ENCODE data around the gene ADIPOQ. TPM values are rescaled to one million over a fixed set of nuclear protein-coding genes. Genes with fewer than 3 reads are reported as not detected.
A peak's percentile ranks its signal among the peaks of the same experiment; 100 is the strongest.

ADIPOQ gene
- total and polyA plus RNA-seq, 2 donors (not counting 1 experiment from before 2014, with no cell fraction given), result not detected

DNA sequence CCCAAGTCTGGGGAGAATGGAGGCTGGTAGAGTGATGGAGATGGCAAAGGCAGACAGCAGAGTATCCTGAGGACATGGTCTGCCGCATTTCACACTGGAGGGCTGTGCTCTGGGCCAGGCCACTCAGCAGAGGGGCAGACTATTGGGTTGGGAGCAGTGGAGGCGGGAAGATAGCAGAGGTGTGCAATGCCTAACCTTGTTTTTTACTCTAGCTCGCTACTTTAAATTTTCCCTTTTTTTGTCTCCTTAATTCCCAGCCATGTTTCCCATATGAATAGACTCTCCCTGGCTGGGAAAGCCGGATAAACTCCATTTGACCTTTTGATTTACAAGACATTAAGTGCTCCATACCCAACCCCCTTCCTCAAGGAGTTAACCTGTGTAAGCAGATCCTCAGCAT, 54.4 kb downstream of the ADIPOQ start:
- H3K4me3 Mint-ChIP-seq, result no peak overlapping the region
- Histone ChIP-seq H3K4me1 (ENCODE audit: control insufficient read depth in 2 of 2, insufficient read depth in 2 of 2, low read length in 2 of 2) (peaks cover 14% of the 10 kb centered on the region in 2 donors), H3K27me3 (replicated peaks in 1 of 4; ENCODE audit: control extremely low read depth in 1 of 4, control insufficient read depth in 3 of 4, insufficient read depth in 4 of 4, low read length in 3 of 4) (no peaks in the 10 kb centered on the region), H3K9ac (ENCODE audit: low read length) (no peak overlapping the region), H3K36me3 (replicated peaks in 1 of 2; ENCODE audit: control extremely low read depth in 1 of 2, control insufficient read depth in 1 of 2, extremely low read depth in 1 of 2, insufficient read depth in 2 of 2, low read length in 1 of 2) (no peaks in the 10 kb centered on the region), H3K9me3 (ENCODE audit: control extremely low read depth in 1 of 3, control insufficient read depth in 2 of 3, insufficient read depth in 1 of 3, low read length in 2 of 3) (peaks cover 0 to 6% (median 1%) of the 10 kb centered on the region in 3 donors), H4K20me1 (ENCODE audit: control insufficient read depth, insufficient read depth, low read length, poor library complexity, severe bottlenecking) (no peaks in the 10 kb centered on the region), H3K4me3 (ENCODE audit: control extremely low read depth in 1 of 5, extremely low read depth in 1 of 5, insufficient read depth in 1 of 5, low read depth in 2 of 5, low read length in 4 of 5) (no peak overlapping the region), H3K79me2 (ENCODE audit: control insufficient read depth, insufficient read depth, low read length) (no peaks in the 10 kb centered on the region), H2AFZ (ENCODE audit: insufficient read depth, low read depth, low read length, poor library complexity, severe bottlenecking) (no peak overlapping the region), H3K4me2 (replicated peaks; ENCODE audit: low read depth, low read length, poor library complexity, severe bottlenecking) (no peak overlapping the region), H3K27ac (ENCODE audit: low read length in 2 of 2) (no peak overlapping the region)
- H3K27me3 Mint-ChIP-seq, result no peaks in the 10 kb centered on the region
- H3K4me1 Mint-ChIP-seq, result peaks cover 16% of the 10 kb centered on the region
- no peak for ATAC-seq (ENCODE audit: low read depth)
- no peak overlapping the region for H3K27ac Mint-ChIP-seq
- ChIA-PET CTCF (no interaction called here), POLR2A (no interaction called here)
- no peak for TF ChIP-seq EZH2 (IDR thresholded peaks at IDR 0.05; ENCODE audit: borderline replicate concordance, insufficient read depth, low read depth, low read length, poor library complexity, severe bottlenecking)
- TF ChIP-seq, protein P1, sequence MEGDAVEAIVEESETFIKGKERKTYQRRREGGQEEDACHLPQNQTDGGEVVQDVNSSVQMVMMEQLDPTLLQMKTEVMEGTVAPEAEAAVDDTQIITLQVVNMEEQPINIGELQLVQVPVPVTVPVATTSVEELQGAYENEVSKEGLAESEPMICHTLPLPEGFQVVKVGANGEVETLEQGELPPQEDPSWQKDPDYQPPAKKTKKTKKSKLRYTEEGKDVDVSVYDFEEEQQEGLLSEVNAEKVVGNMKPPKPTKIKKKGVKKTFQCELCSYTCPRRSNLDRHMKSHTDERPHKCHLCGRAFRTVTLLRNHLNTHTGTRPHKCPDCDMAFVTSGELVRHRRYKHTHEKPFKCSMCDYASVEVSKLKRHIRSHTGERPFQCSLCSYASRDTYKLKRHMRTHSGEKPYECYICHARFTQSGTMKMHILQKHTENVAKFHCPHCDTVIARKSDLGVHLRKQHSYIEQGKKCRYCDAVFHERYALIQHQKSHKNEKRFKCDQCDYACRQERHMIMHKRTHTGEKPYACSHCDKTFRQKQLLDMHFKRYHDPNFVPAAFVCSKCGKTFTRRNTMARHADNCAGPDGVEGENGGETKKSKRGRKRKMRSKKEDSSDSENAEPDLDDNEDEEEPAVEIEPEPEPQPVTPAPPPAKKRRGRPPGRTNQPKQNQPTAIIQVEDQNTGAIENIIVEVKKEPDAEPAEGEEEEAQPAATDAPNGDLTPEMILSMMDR (IDR thresholded peaks at IDR 0.05), result no peak
- intact Hi-C loops (cut with micrococcal nuclease), result no loop called here
- 93% methylated on average over 2 of the region's 4 CpGs for WGBS (ENCODE audit: insufficient coverage)
- H3K9me3 Mint-ChIP-seq (ENCODE audit: insufficient read depth), result no peaks in the 10 kb centered on the region
- no peak for DNase-seq

DNA sequence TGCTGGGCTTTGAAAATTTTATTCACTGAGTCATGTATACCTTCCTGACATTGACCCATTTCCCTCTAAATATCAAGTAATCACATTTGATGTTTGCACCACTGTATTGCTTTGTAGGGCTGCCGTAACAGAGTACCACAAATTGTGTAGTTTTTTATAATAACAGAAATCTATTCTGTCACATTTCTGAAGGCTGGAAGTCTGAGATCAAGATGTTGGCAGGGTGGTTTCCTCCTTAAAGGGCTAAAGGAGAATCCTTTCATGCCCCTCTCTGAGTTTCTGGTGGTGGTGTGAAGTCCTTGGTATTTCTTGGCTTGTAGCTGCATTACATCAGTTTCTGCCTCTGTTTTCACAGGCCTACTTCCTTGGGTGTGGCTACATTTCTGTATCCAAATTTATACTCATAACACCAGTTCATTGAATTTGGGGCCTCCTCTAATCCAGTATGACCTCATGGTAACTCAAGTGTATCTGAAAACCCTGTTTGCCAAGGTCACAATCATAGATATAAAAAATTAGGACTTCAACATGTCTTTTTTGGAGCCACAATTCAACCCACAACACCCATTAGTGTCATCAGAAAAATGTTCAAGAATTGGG, 58.7 kb downstream of the ADIPOQ start:
- ATAC-seq (ENCODE audit: low read depth) (peak; percentile 61), DNase-seq (peak; percentile 35)
- ChIA-PET POLR2A (no interaction called here), CTCF (no interaction called here)
- peak overlapping the region in 1 of 5 experiments; percentile 17 for H3K4me3 ChIP-seq (ENCODE audit: control extremely low read depth in 1 of 5, extremely low read depth in 1 of 5, insufficient read depth in 1 of 5, low read depth in 2 of 5, low read length in 4 of 5)
- Mint-ChIP-seq H3K27me3 (no peaks in the 10 kb centered on the region), H3K4me1 (peaks cover 26% of the 10 kb centered on the region), H3K4me3 (peak overlapping the region; percentile 75), H3K27ac (peak overlapping the region; percentile 90), H3K9me3 (ENCODE audit: insufficient read depth) (peaks cover 13% of the 10 kb centered on the region)
- peaks cover 17 to 24% of the 10 kb centered on the region in 2 donors for H3K4me1 ChIP-seq (ENCODE audit: control insufficient read depth in 2 of 2, insufficient read depth in 2 of 2, low read length in 2 of 2)
- H3K79me2 ChIP-seq (ENCODE audit: control insufficient read depth, insufficient read depth, low read length), result no peaks in the 10 kb centered on the region
- intact Hi-C loops (cut with micrococcal nuclease), result no loop called here
- peak overlapping the region; percentile 15 for H3K9ac ChIP-seq (ENCODE audit: low read length)
- H3K27ac ChIP-seq (ENCODE audit: low read length in 2 of 2), result peak overlapping the region; percentile 57 to 65
- no peaks in the 10 kb centered on the region for H3K27me3 ChIP-seq (replicated peaks in 1 of 4; ENCODE audit: control extremely low read depth in 1 of 4, control insufficient read depth in 3 of 4, insufficient read depth in 4 of 4, low read length in 3 of 4)
- H3K4me2 ChIP-seq (replicated peaks; ENCODE audit: low read depth, low read length, poor library complexity, severe bottlenecking), result peak overlapping the region; percentile 56
- no peak for TF ChIP-seq EZH2 (IDR thresholded peaks at IDR 0.05; ENCODE audit: borderline replicate concordance, insufficient read depth, low read depth, low read length, poor library complexity, severe bottlenecking)
- TF ChIP-seq, protein P1 (IDR thresholded peaks at IDR 0.05), result no peak
- H4K20me1 ChIP-seq (ENCODE audit: control insufficient read depth, insufficient read depth, low read length, poor library complexity, severe bottlenecking), result no peaks in the 10 kb centered on the region
- peak overlapping the region; percentile 62 for H2AFZ ChIP-seq (ENCODE audit: insufficient read depth, low read depth, low read length, poor library complexity, severe bottlenecking)
- H3K36me3 ChIP-seq (replicated peaks in 1 of 2; ENCODE audit: control extremely low read depth in 1 of 2, control insufficient read depth in 1 of 2, extremely low read depth in 1 of 2, insufficient read depth in 2 of 2, low read length in 1 of 2), result no peaks in the 10 kb centered on the region
- WGBS (ENCODE audit: insufficient coverage), result no CpG with 5 or more reads among the region's 1 CpG
- peaks cover 2 to 9% (median 2%) of the 10 kb centered on the region in 3 donors for H3K9me3 ChIP-seq (ENCODE audit: control extremely low read depth in 1 of 3, control insufficient read depth in 2 of 3, insufficient read depth in 1 of 3, low read length in 2 of 3)

Data from B cell (primary cell).